Epidermal melanocyte (primary cell): ENCODE data around the gene DBT.

Experiments used
- DNase-seq: peaks from one replicate; pipeline ENCODE4 v3.0.0; 2011; ENCODE audit warnings: low spot score; ENCODE audit not compliant: insufficient read length

The DBT gene

DNA sequence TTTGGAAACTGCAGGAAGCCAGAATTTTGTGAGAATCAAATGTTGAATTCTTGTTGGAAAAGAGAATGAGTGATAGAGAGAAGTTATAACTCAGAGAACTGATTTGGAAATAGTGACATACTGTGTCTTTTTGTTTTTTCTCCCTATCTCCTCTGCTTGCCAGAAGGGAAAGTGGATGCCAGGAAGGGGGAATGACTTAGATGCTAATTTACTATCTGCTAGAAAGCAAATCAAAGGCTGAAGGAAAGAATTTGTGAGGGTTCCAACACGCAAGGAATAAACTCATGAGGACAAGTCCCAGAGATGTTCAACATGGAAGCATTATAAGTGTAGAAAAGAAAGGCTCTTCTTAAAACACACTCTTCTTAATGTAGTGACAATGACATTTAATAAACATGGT is 51.0 kb downstream of the DBT start:
- DNase-seq: no peak

DNA sequence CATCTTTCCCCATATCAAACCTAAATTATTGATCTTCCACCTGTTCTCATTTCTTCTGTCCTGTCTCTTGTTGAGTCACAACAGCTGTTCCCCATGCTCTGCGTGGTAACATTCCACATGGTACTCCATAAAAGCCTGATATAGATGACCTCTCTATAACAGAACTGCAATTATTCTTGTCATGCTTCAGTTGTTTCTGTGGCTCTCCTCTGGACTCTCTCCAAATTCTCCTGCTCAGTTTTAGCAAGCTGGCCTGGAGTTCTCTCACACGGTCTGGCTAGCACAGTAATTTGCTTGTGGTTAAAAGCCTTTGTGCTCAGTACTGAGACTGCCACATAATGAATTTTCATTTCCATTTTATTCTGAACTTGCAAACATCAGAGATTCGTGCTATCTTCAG is 61.0 kb downstream of the DBT start:
- peak; percentile 84 for DNase-seq

DNA sequence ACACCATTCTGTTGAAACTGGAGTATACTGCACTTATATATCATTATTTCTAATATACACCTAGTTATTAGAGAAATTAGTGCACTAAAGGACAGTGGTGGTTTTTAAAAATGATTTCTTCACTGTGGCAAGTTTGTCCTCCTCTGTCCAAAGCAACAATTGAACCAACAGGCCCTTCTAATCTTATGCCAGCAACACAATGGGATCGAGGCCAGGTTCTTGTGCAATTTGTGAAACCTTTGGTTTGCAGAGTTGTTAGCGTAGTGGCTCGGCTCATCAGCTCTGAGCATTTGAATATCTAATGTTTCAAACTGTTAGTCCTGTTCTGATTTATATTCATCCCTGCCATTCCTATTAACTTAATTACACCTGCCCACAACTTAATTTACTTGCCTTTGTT is 61.7 kb downstream of the DBT start:
- DNase-seq: no peak

DNA sequence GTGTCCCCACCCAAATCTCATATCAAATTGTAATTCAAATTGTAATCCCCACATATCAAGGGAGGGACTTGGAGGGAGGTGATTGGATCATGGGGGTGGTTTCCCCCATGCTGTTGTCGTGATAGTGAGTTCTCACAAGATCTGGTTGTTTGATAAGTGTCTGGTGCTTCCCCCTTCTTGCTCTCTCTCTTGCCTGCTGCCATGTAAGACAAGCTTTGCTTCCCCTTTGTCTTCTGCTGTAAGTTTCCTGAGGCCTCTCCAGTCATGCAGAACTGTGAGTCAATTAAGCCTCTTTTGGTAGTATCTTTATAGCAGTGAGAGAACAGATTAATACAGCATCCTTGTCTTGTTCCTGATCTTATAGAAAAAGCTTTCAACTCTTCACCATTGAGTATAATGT is 65.1 kb downstream of the DBT start:
- no peak for DNase-seq

DNA sequence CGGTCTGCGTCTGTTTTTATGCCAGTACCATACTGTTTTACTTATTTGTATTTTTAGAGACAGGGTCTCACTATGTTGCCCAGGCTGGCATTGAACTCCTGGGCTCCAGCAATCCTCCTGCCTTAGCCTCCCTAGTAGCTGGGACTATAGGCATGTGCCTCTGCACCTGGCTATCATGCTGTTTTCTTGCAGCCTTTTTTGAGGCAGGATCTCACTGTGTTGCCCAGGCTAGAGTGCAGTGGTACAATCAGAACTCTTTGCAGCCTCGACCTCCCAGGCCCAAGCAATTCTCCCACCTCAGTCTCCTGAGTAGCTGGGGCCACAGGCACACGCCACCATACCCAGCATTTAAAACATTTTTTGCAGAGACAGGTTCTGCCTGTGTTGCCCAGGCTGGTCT is 66.3 kb downstream of the DBT start:
- DNase-seq: no peak

DNA sequence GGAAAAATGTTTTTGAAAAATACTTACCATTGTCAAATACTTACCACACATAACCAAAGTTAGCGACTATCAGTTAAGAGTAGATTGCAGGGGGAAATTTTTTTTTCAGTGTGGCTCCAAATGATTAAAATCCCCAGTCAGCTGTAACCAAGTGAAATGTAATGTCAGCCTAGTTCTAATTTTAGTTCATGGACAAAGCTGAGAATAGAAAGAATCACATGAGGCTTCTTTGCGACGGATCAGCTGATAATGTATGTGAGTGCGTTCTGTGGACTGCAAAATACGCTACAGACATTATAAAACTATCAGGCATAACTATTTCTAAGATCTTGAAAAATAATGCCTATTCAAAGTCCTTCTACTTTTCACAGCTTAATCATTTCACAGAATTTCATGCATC is 71.5 kb downstream of the DBT start, which contains the start of gene LRRC39:
Gene LRRC39, minus strand, starts transcription at position 166 of the 400 bp plus-strand sequence. CDS start 9,740 bp downstream, outside the sequence.
- peak; percentile 37 for DNase-seq

DNA sequence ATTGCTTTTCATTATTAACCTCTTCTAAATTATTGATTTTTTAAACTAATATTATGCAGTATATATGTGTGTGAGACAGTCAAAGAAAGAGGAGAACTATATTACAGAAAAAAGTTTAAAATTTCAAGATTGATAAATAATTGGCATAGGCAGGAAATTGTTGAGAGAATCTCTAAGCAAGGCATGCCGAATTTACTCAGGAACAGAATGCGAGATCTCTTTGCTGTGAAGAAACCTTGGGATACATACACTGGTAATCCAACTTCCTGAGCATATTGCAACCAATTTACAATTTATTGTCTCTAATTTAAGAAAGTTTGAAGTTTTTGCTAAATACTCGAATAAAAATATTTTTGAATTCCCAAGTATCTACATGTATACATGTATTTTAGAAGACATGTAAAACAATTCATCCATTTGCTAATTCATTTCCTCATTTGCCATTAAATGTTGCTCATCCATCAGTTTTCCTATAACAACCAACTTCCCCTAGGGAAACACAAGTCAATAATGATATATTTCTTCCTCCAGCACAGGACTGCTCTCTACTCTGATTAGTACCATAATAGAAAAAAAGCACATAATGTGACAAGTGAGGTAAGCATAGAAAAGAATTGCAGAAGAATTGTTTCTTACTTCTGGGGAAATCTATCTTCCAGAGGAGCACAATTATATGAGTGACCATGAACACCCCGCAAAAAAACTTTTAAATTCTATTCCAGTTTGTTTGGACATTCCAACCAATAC is 72.2 kb downstream of the DBT start:
- DNase-seq: no peak

DNA sequence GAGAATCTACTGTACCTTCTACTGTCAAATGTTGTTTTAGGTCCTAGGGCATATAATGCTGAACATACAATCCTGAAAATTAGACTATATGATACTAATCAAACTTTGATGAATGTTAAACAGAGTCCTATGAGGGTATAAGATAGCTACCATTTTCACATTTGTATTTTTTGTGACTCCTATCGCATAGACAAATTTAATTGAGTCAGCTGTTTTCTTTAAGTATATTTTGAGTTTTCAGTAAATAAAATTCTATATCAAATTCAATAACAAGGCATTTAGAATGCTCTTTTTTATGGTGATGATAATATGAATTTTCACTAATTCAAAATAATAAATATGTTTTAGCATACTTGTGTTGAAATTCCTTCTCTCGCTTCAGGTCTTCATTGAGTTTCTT is 81.6 kb downstream of the DBT start:
- DNase-seq: no peak

DNA sequence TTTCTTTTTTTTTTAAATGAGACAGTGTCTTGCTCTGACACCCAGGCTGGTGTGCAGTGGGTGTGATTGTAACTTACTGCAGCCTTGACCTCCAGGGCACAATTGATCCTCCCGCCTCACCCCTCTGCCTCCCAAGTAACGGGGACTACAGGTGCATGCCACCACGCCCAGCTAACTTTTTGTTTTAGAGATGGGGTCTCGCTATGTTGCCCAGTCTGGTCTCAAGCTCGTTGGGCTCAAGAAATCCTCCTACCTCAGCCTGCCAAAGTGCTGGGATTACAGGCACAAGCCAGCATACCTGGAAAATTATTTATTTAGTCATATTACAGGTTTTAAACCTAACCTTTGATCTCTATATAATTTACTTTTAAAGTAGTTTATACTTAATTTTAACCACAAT is 84.9 kb downstream of the DBT start:
- DNase-seq: no peak

DNA sequence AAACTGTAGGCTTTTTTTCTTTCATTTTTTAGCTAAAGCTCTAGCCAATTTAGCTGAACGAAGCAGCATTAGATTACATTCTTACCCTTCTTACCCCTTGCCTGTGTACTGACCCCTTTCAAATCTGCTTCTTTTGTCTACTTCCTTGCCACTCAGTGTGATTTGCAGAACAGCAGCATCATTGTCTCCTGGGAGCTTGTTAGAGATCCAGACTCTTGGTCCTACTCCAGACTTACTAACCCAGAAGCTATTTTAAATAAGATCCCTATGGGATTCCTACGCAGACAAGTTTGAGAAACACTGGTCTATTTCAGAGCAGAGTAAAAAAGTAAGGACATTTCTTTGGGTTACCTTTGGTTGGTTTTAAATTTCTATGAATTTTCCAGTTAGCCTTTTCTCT is 85.4 kb downstream of the DBT start:
- DNase-seq: no peak

DNA sequence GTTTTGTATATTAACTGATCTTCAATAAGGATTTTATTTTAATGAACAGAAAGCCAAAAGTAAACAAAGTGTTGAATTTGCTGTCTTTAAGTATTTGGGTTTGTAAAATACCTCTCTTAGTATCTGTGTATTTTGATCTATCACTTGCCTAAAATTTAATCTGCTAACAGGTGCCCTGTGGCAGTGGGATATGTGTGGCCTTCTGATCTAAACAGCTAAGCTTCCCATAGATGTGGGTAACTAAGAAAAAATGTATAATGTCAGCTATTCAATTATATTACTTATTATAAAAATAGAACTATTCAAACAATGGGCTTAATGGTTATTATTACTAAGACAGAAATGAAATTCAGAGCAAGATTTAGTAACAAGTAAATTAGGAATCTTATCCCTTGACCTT is 86.8 kb downstream of the DBT start:
- DNase-seq: no peak

DNA sequence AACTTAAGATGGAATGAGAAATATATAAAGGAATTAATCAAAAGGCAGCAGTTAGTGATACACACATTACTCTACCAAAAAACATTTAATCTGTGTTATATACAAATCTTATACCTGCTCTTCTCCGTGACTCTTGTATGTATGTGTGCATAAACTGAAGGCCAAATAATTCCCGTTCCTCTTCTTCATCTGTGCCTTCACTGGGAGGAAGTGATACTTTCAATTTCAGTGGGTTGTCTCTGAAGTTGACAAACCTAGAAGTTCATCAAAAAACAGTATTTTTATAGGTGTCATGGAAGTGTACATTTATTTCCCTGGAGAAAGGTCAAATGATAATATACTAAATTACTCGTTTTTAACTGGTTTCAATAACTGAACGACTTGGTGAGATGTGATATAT is 97.4 kb downstream of the DBT start:
- no peak for DNase-seq

DNA sequence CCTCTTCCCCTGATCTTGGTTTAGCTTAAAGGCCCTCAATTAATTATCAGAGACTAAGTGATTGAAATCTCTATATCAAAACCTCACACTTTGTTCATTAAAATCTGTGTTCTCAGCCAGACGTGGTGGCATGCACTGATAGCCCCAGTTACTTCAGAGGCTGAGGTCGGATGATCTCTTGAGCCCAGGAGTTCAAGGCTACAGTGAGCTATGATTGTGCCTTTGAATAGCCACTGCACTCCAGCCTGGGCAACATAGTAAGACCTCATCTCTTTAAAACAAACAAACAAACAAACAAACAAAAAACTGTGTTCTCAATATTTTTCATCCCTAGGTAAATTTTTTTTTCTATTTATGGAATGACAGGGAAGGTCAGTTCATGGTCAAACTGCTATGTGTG is 98.0 kb downstream of the DBT start:
- no peak for DNase-seq

DNA sequence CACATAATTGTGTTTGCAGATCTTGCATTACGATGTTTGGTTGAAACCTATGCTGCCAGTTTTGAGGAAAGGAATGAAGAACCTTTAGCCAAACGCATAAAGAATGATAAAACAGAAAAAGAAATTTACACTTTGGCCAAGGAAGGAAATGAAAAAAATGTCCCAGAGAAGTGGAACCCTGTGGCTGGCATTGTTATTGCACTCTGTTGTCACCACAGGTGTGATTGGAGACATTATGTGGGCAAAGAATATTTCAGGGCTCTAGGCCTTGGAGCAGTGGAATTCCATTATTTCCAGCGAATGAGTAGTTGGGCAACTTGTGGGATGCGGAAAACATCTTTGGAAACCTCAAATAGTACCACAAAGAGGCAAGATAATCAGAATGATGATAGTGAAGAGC is 101.8 kb downstream of the DBT start:
- DNase-seq: no peak

DNA sequence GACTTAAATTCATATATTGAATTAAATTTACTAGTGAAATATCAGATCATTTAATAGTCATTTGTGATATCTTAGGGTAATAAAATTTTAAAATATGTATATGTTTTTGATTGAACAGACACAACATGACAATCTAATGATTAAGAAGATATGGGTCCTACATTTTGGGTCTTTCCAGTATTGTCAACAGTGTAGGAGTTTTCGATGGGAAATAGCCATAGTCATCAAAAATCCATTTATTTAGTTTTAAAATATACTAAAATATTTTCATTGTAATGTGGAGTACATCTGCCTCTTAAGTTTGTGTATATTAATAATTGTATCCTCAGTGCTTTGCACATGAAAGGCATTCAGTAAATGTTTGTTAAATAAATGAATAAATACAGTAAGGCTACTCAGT is 102.7 kb downstream of the DBT start:
- no peak for DNase-seq

DNA sequence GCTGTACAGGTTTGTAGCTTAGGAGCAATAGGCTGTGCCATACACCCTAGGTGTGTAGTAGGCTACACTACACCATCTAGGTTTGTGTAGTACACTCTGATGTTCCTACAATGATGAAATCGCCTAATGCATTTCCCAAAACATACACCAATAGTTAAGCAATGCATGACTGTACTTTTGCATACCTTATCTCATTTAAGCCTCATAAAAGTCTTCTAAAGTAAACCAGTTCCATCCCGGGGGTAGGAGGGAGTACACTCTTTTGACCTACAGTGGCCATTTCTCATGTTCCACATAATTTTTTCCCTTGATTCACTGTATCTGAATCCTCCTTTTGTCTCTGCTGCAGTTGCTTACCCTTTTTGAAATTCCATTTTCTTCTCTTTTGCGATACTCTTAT is 104.5 kb downstream of the DBT start:
- DNase-seq: no peak

DNA sequence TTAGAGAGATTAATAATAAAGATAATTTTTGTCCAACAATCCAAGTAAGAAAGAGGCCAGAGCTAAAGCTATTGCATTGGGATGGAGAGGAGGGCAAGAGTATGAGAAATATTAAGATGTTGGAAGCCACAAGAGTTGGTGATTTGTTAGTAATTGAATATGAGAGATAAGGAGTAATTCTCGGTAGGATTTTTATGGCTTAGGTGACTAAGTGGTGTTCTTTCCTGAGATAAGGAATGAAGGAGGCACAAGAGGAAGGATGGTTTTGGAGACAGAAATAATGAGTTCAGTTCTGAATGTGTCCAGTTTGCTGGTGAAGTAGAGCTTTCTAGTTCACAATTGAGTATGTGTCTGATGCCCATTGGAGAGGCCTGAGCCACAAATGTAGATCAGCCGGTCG is 107.3 kb downstream of the DBT start:
- DNase-seq: no peak

DNA sequence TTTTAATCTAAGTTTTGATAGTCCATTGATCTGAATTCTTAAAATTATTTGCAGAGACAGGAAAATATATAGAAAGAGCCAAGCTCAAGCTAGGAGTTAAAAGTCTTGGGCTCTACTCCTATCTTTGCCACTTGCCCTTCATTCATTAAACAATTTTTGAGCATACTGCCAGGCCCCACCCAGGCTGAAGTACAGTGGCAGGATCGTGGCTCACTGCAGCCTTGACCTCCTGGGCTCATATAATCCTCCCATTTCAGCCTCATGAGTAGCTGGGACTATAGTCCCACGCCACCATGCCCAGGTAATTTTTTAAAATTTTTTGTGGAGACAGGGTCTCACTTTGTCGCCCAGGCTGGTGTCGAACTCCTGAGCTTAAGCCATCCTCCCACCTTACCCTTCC is 108.4 kb downstream of the DBT start:
- no peak for DNase-seq

DNA sequence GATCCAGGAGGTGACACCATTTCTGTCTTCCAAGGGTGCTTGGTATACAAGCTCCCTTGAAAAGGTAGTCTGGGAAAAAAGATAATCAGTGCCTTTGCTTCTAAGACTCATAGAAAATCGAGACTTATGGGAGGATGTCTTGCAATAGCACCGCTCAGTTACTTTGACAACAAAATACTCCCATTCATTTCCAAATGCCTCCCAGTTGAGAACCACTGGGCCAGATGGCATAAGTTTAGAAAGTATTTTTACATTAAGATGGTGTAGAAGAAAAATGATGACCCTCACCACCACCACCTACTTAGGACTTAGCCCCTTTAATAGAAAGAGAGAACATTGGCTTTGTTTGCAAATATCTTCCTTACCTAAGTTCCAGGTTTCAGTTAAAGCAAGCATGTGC is 112.0 kb downstream of the DBT start:
- no peak for DNase-seq
